Stimulated activated CD4-positive, alpha-beta T cell treated with anti-CD3 and anti-CD28 coated beads, Interleukin-4, amount 100 ng/mL, for 24 hours (primary cell): Measurements from ENCODE around the gene ANKRD9.

Experiments
- DNase-seq: peaks from one replicate; pipeline ENCODE4 v3.0.0-alpha.2; 2020

Gene ANKRD9

GRCh38 chr14:102469261-102469660, 40.3 kb downstream of the ANKRD9 start:
- DNase-seq = no peak

DNA sequence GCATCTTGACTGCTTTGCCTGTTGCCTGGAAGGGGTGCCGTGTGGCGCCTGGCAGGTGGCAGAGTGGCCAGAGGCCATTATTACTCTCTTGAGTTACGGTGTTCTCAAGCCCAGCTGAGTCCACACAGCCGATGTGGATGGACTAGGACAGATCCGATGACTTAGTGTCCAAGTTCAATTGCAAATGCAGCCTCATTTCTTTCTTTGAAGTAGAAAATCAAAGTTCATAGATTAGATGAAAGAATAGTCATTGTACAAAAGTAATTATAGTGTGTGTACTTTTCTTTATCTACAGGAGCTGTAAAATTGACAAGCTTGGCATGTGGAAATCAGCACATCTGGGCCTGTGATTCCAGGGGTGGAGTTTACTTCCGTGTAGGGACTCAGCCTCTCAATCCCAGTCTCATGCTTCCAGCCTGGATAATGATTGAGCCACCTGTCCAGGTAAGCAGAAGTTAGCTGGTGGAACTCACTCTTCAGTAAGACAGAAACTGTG, 44.7 kb downstream of the ANKRD9 start:
- no peak for DNase-seq

- no peak for DNase-seq
These were observed 45.6 kb downstream of the ANKRD9 start for GRCh38 chr14:102464006-102464405.

- no peak for DNase-seq
These were observed 47.2 kb downstream of the ANKRD9 start for GRCh38 chr14:102462391-102462790.

- DNase-seq = no peak
These were observed 47.9 kb downstream of the ANKRD9 start for GRCh38 chr14:102461490-102462338.

DNA sequence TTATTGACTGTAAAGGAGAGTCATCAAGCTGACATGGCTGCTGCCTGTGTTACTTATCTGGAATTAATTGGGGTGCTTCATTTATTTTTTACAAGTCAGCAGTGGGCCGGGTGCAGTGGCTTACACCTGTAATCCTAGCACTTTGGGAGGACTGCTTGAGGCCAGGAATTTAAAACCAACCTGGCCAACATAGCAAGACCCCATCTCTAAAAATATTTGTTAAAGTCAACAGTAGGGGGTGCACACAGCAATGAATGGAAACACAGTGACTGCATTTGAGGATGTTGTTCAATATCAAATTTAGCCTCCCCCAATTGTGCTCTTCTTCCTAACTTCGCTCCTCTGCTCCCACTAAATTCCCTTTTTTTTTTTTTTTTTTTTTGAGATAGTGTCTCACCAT, 52.1 kb downstream of the ANKRD9 start:
- no peak for DNase-seq

DNA sequence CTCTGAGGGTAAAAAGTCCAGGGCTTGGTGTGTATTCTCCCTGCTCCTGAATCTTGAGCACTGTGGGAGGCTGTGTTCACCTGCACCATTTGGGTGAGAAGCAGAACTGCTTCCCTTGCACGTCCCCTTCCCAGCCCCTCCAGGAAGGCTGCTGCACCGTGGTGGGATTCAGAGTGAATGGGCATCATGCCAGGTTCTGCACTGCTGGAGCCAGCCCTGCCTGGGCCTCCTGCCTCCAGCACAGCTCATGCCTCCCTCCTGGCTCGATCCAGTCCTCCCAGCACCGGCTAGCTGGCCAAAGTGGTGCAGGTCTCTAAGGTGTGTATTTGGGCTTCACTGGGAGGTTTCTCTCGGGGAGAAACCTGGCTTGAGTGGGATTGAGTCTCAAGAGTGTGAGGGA, 54.9 kb downstream of the ANKRD9 start:
- DNase-seq = no peak

DNA sequence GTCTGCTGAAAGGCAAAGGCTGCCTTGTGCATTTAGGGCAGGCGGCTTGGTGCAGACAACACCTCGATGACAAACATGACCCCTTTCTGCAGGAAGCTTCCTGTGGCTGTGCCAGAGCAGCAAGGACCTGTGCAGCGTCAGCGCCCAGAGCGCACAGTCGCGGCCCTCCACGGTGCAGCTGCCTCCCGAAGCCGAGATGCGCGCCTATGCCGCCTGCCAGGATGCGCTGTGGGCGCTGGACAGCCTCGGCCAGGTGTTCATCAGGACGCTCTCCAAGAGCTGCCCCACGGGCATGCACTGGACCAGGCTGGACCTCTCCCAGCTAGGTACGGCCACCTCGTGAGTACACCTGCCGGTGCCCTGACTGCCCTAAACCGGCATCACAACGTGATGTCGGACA, 57.3 kb downstream of the ANKRD9 start:
- no peak for DNase-seq
